CD4-positive, CD25-positive, alpha-beta regulatory T cell (primary cell): Measurements from ENCODE around the gene PKP2. TPM values are rescaled to one million over a fixed set of nuclear protein-coding genes. Genes with fewer than 3 reads are reported as not detected.

Experiments
- ATAC-seq, 2 donors: fragments of 150-1000 bp; cut with Tn5 transposase; one replicate each; pipeline ENCODE4 v1.10.0; 2021; ENCODE audit warnings: low read depth in 2 of 2, moderate number of reproducible peaks in 2 of 2, moderate library complexity in 1 of 2
- DNase-seq, 3 donors: peaks; one replicate each; pipeline versions ENCODE4 v3.0.0 to v3.0.0-alpha.2; 2012 to 2022; ENCODE audit warnings: mixed read lengths in 1 of 3
- H3K27ac ChIP-seq: one replicate; pipeline ENCODE4 v1.7.0; 2013; ENCODE audit warnings: mild to moderate bottlenecking, low read length; ENCODE audit not compliant: insufficient read depth, poor library complexity, severe bottlenecking
- H3K27me3 ChIP-seq: one replicate; pipeline ENCODE4 v1.7.0; 2013; ENCODE audit warnings: low read length; ENCODE audit not compliant: control insufficient read depth, insufficient read depth
- H3K36me3 ChIP-seq: one replicate; pipeline ENCODE4 v1.7.0; 2013; ENCODE audit warnings: mild to moderate bottlenecking, low read length, moderate library complexity; ENCODE audit not compliant: control insufficient read depth, insufficient read depth
- H3K4me1 ChIP-seq: 2 replicates; pipeline ENCODE4 v1.7.0; 2013; ENCODE audit warnings: mild to moderate bottlenecking, low read length; ENCODE audit not compliant: insufficient read depth, control insufficient read depth, poor library complexity, severe bottlenecking
- H3K4me3 ChIP-seq: one replicate; pipeline ENCODE4 v1.7.0; 2013; ENCODE audit warnings: low read depth, mild to moderate bottlenecking, low read length, moderate library complexity
- H3K9me3 ChIP-seq, 2 experiments: 1 replicate in 1 of 2; 2 replicates in 1 of 2; pipeline ENCODE4 v1.7.0; 2013; ENCODE audit warnings: low read length in 2 of 2, mild to moderate bottlenecking in 1 of 2, moderate library complexity in 1 of 2; ENCODE audit not compliant: control insufficient read depth in 2 of 2
- H3K27ac Mint-ChIP-seq, 3 donors: one replicate each; pipeline ENCODE4 v1.8.0; 2020 to 2022; ENCODE audit warnings: mild to moderate bottlenecking in 3 of 3, mixed read lengths in 3 of 3, moderate library complexity in 2 of 3
- H3K27me3 Mint-ChIP-seq: one replicate; pipeline ENCODE4 v1.8.0; 2022; ENCODE audit warnings: mild to moderate bottlenecking, mixed read lengths
- H3K36me3 Mint-ChIP-seq: one replicate; pipeline ENCODE4 v1.8.0; 2020; ENCODE audit warnings: mixed read lengths
- H3K4me1 Mint-ChIP-seq, 4 donors: one replicate each; pipeline ENCODE4 v1.8.0; 2020 to 2022; ENCODE audit warnings: mixed read lengths in 4 of 4, mild to moderate bottlenecking in 1 of 4
- H3K4me3 Mint-ChIP-seq, 4 donors: one replicate each; pipeline ENCODE4 v1.8.0; 2020 to 2022; ENCODE audit warnings: mild to moderate bottlenecking in 4 of 4, mixed read lengths in 4 of 4, moderate library complexity in 3 of 4
- H3K9me3 Mint-ChIP-seq, 7 donors: one replicate each; pipeline ENCODE4 v1.8.0; 2020 to 2022; ENCODE audit warnings: mixed read lengths in 7 of 7, mild to moderate bottlenecking in 3 of 7, moderate library complexity in 2 of 7
- polyA plus RNA-seq, 4 donors: library from polyadenylated mRNA; unstranded; fragments of 300-500 nt; fragmentation: Illumina TruSeq; gene quantifications; one replicate each; pipeline ENCODE4 v1.2.3, GENCODE V29; 2021
- total RNA-seq: library from RNA; stranded (reverse); gene quantifications from one replicate; pipeline ENCODE4 v1.2.3, GENCODE V29; 2022

Gene PKP2
- total and polyA plus RNA-seq, 5 donors from 2014 or later: 0.05 to 0.69 TPM; not detected in 3

GRCh38 chr12:32920506-32921085, 24.0 kb upstream of the PKP2 start:
- DNase-seq (no peak), ATAC-seq (no peak)
- Mint-ChIP-seq H3K4me3 (no peak overlapping the region), H3K27ac (no peak overlapping the region), H3K27me3 (peaks cover 8% of the 10 kb centered on the region), H3K4me1 (no peaks in the 10 kb centered on the region), H3K36me3 (no peaks in the 10 kb centered on the region), H3K9me3 (peaks cover 0 to 4% (median 0%) of the 10 kb centered on the region in 7 donors)
- Histone ChIP-seq H3K4me1 (no peaks in the 10 kb centered on the region), H3K27ac (no peak overlapping the region), H3K36me3 (no peaks in the 10 kb centered on the region), H3K9me3 (no peaks in the 10 kb centered on the region), H3K27me3 (no peaks in the 10 kb centered on the region), H3K4me3 (no peak overlapping the region)

GRCh38 chr12:32918890-32919801, 22.6 kb upstream of the PKP2 start:
- Histone ChIP-seq H3K27ac (no peak overlapping the region), H3K4me1 (no peaks in the 10 kb centered on the region), H3K9me3 (no peaks in the 10 kb centered on the region), H3K27me3 (no peaks in the 10 kb centered on the region), H3K36me3 (no peaks in the 10 kb centered on the region), H3K4me3 (no peak overlapping the region)
- Mint-ChIP-seq H3K4me3 (no peak overlapping the region), H3K36me3 (no peaks in the 10 kb centered on the region), H3K9me3 (peaks cover 0 to 5% (median 0%) of the 10 kb centered on the region in 7 donors), H3K27ac (no peak overlapping the region), H3K4me1 (no peaks in the 10 kb centered on the region), H3K27me3 (peaks cover 8% of the 10 kb centered on the region)
- no peak for DNase-seq
- no peak for ATAC-seq

GRCh38 chr12:32917094-32917611, 20.6 kb upstream of the PKP2 start:
- no peaks in the 10 kb centered on the region for H3K36me3 ChIP-seq
- Mint-ChIP-seq H3K4me1 (no peaks in the 10 kb centered on the region), H3K4me3 (no peak overlapping the region), H3K9me3 (peaks cover 0 to 5% (median 0%) of the 10 kb centered on the region in 7 donors), H3K27ac (no peak overlapping the region), H3K36me3 (no peaks in the 10 kb centered on the region), H3K27me3 (peaks cover 8% of the 10 kb centered on the region)
- no peaks in the 10 kb centered on the region for H3K4me1 ChIP-seq
- H3K27me3 ChIP-seq: no peaks in the 10 kb centered on the region
- no peak overlapping the region for H3K27ac ChIP-seq
- H3K4me3 ChIP-seq: no peak overlapping the region
- no peak for ATAC-seq
- DNase-seq: no peak
- no peaks in the 10 kb centered on the region for H3K9me3 ChIP-seq

- no peaks in the 10 kb centered on the region for H3K9me3 ChIP-seq
- H3K4me3 ChIP-seq: no peak overlapping the region
- H3K4me1 ChIP-seq: no peaks in the 10 kb centered on the region
- Mint-ChIP-seq H3K36me3 (no peaks in the 10 kb centered on the region), H3K27ac (no peak overlapping the region), H3K27me3 (no peaks in the 10 kb centered on the region), H3K4me1 (no peaks in the 10 kb centered on the region), H3K4me3 (no peak overlapping the region), H3K9me3 (peaks cover 0 to 3% (median 0%) of the 10 kb centered on the region in 7 donors)
- H3K27ac ChIP-seq: no peak overlapping the region
- DNase-seq (no peak), ATAC-seq (no peak)
- no peaks in the 10 kb centered on the region for H3K27me3 ChIP-seq
- no peaks in the 10 kb centered on the region for H3K36me3 ChIP-seq
These were observed 11.4 kb upstream of the PKP2 start for GRCh38 chr12:32907898-32908476.

- Histone ChIP-seq H3K27me3 (no peaks in the 10 kb centered on the region), H3K36me3 (no peaks in the 10 kb centered on the region)
- H3K27ac Mint-ChIP-seq: no peak overlapping the region
These were observed 10.6 kb upstream of the PKP2 start for GRCh38 chr12:32907166-32907565.

GRCh38 chr12:32906399-32907165, 10.0 kb upstream of the PKP2 start:
- no peak for ATAC-seq
- no peaks in the 10 kb centered on the region for H3K4me1 Mint-ChIP-seq
- peaks cover 0 to 1% (median 0%) of the 10 kb centered on the region in 7 donors for H3K9me3 Mint-ChIP-seq
- Histone ChIP-seq H3K9me3 (no peaks in the 10 kb centered on the region), H3K27me3 (no peaks in the 10 kb centered on the region), H3K4me1 (no peaks in the 10 kb centered on the region), H3K4me3 (no peak overlapping the region), H3K27ac (no peak overlapping the region), H3K36me3 (no peaks in the 10 kb centered on the region)
- no peak overlapping the region for H3K27ac Mint-ChIP-seq
- H3K27me3 Mint-ChIP-seq: no peaks in the 10 kb centered on the region
- no peak for DNase-seq
- H3K4me3 Mint-ChIP-seq: no peak overlapping the region
- H3K36me3 Mint-ChIP-seq: no peaks in the 10 kb centered on the region

More at GRCh38 chr12:32907166-32907565, 10.6 kb upstream of the PKP2 start:
- ATAC-seq (no peak), DNase-seq (no peak)
- no peaks in the 10 kb centered on the region for H3K36me3 Mint-ChIP-seq
- peaks cover 0 to 3% (median 0%) of the 10 kb centered on the region in 7 donors for H3K9me3 Mint-ChIP-seq
- H3K9me3 ChIP-seq: no peaks in the 10 kb centered on the region
- H3K27me3 Mint-ChIP-seq: no peaks in the 10 kb centered on the region
- no peak overlapping the region for H3K27ac ChIP-seq
- H3K4me1 Mint-ChIP-seq: no peaks in the 10 kb centered on the region
- no peak overlapping the region for H3K4me3 Mint-ChIP-seq
- H3K4me1 ChIP-seq: no peaks in the 10 kb centered on the region
- no peak overlapping the region for H3K4me3 ChIP-seq

- H3K4me3 Mint-ChIP-seq: no peak overlapping the region
- no peak overlapping the region for H3K27ac Mint-ChIP-seq
- no peaks in the 10 kb centered on the region for H3K4me1 Mint-ChIP-seq
These were observed 7.2 kb upstream of the PKP2 start for GRCh38 chr12:32903763-32904162.

More at GRCh38 chr12:32903763-32904162, 7.2 kb upstream of the PKP2 start:
- Mint-ChIP-seq H3K27me3 (peaks cover 15% of the 10 kb centered on the region), H3K9me3 (peaks cover 0 to 2% (median 0%) of the 10 kb centered on the region in 7 donors), H3K36me3 (no peaks in the 10 kb centered on the region)
- Histone ChIP-seq H3K4me3 (no peak overlapping the region), H3K27me3 (no peaks in the 10 kb centered on the region), H3K27ac (no peak overlapping the region), H3K36me3 (no peaks in the 10 kb centered on the region), H3K9me3 (no peaks in the 10 kb centered on the region), H3K4me1 (no peaks in the 10 kb centered on the region)
- ATAC-seq (no peak), DNase-seq (no peak)
